HG03558 (cell line): ENCODE measurements around the gene NUDT5.

Experiments used
- ATAC-seq: cut with Tn5 transposase; IDR thresholded peaks from one replicate; pipeline ENCODE4 v1.9.1; 2021; ENCODE audit warnings: moderate number of reproducible peaks; ENCODE audit not compliant: unreplicated experiment; ENCODE audit errors: extremely low read depth

NUDT5 gene

DNA sequence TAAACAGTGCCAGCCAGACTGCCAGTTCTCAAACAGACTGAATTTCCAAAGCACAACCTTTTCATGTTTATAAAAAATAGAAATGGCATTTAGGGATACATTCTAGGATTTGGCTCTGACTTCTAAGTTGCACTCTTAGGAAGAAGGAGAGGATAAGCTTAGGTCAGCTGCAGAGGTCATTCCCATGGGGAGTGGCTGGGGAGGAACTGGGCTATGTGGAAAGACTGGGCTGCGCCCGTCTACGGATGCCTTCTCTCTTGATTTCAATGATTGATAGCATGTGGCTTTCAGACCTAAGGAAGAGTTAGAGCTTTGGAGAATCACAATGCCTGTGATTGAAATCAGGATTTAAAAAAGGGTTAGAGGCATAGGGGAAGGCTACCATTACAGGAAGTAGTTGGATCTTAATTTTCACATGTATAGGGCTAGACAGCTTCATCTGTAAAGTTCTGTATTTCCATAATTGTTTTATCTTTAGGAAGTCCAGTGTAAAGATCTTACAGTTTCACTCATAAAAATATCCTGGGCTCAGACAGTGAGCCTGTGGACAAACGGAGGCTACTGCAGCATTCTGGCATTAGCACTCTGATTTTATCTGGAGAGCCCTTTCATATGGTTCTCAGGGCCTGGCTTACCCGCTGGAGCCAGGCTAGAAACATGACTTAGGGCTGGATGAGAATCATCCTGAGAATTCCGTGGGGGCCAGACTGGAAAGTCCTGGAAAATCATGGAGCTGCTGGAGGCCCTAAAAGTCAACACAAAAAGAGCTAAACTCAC lies 29.5 kb downstream of the NUDT5 start:
- ATAC-seq = no peak

DNA sequence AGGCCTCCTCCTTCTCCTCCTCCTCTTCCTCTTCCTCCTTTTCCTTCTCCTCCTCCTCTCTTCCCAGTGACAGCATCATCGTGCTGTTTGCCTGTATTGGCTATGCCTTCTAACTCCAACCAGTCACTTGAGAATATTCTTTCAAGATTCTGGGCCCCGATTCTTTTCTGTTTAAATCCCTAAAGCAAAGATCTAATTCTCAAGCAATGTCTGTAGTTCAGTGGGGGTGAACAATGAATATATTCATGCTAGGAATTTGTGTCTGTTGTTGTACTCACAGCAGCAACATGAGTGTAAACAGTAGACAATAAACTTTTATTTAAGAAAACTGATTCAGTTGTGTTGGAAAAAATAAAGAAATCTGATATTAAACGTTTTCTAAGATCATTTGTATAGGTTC lies 30.7 kb downstream of the NUDT5 start:
- ATAC-seq = no peak

GRCh38 chr10:12164085-12164484 lies 31.6 kb downstream of the NUDT5 start:
- ATAC-seq = no peak

DNA sequence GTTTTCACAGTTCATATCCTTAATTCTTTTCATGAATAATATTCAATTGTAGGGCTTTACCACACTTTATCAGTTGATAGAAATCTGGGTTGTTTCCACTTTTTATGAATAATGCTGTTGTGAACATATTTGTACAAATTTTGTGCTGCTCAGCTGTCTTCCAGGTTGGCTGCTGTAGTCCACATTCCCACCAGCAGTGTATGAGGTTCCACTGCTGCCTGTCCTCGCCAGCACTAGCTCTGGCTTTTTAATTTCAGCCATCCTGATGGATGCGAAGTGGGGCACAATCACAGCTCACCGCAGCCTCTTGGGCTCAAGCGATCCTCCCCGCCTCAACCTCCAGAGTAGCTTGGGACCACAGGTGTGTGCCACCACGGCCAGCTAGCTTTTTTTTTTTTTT lies 32.8 kb downstream of the NUDT5 start:
- ATAC-seq = no peak

GRCh38 chr10:12160664-12161063 lies 35.0 kb downstream of the NUDT5 start:
- ATAC-seq = no peak

GRCh38 chr10:12158111-12158510 lies 37.6 kb downstream of the NUDT5 start:
- no peak for ATAC-seq

DNA sequence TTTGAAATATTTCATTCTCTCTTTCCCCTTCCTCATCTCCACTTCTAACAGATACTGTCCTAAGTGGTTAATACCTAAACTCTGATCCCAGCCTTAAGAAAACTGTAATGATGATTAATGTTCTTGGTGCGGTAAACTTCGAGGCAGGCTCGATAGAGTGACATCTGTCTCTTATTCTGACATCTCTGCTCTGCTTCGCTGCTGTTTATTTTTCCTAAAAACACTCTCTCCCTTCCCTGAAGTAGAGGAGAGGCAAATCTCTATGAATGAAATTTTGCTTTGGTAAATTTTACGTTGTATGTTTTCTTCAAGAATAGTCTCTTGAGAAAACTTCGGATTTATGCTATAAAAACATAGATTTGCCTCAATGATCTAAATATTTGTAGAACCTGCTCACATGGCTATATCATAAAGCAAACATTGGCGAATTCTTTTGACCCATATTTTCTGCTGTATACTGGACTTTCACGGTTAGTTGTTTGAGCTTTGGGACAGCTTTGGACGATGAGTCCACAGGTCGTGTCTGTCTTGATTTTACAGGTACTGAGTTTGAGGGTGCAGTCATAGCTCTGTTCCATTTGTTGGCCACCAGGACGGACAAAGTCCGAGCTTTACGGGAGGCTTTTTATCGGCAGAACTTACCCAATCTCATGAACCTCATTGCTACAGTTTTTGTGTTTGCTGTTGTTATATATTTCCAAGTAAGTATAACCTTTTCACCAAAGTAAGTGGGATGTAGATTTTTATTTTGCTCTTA lies 39.1 kb downstream of the NUDT5 start:
- ATAC-seq = no peak

DNA sequence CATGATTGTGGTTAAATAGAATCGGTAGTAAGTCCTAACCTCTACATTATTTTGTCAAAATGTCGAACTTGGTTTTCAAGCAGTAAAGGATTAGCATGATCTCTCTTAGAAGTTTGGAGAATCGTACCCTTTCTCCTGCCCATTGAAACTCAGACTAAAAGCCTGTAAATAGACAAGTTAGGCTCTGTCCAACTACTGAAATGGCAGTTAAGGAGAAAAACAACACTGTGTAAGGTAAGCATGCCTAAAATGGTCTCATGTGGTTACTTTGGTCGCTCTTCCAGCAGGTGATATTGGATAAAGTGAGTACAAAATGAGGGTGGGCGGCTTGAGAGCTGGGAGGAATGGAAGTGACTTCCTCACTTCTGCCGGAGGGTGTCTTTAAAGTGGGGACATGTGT lies 41.2 kb downstream of the NUDT5 start:
- ATAC-seq = no peak

GRCh38 chr10:12150163-12150562 lies 45.5 kb downstream of the NUDT5 start:
- ATAC-seq = no peak

DNA sequence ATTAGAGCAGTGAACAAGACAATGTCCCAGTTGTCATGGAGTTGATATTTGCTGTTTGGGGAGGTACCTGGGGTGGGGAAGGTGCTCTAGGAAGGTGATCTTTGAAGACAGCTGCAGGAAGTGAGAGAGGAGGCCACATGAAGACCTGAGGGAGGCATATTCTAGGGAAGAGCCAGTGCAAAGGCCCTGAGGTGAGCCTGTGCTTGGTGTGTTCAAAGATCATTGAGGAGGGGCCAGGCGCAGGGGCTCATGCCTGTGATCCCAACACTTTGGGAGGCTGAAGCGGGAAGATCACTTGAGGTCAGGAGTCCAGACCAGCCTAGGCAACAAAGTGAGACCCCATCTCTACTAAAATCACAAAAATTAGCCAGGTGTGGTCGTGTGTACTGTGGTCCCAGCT lies 51.2 kb downstream of the NUDT5 start:
- no peak for ATAC-seq

DNA sequence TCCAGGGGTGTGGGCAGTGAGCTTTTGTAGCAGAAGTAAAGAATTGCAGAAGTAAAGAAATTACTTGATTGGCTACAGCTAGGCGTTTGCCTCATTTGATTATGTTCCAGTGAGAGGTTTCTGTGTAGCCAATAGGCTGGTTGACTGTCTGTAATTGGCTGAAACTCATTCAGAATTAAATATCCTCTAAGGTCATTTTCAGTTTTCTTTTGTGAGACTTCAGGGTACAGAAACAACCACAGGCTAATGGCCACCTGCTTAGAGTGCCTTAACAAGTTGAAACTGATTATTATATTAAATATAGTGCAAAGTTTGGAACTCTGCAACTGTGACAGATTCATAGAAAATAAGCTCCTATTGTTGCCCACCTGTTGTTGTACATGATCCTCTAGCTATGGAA lies 55.7 kb downstream of the NUDT5 start:
- no peak for ATAC-seq

DNA sequence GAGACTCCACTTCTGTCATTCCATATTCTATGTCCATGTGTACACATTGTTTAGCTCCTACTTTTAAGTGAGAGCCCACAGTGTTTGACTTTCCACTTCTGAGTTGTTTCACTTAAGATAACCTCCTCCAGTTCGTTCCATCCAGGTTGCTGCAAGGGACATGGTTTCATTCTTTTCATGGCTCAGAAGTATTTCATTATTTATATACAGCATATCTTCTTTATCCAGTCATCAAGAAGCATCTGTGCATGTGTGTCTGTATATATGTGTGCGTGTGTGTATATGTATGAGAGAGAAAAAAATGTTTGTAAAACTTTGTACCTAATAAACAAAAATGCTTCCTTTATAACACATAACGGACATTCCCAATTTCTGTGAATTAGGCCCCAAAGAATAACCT lies 60.1 kb downstream of the NUDT5 start:
- no peak for ATAC-seq

- ATAC-seq = no peak
Observed at GRCh38 chr10:12130237-12130872, 65.3 kb downstream of the NUDT5 start.

DNA sequence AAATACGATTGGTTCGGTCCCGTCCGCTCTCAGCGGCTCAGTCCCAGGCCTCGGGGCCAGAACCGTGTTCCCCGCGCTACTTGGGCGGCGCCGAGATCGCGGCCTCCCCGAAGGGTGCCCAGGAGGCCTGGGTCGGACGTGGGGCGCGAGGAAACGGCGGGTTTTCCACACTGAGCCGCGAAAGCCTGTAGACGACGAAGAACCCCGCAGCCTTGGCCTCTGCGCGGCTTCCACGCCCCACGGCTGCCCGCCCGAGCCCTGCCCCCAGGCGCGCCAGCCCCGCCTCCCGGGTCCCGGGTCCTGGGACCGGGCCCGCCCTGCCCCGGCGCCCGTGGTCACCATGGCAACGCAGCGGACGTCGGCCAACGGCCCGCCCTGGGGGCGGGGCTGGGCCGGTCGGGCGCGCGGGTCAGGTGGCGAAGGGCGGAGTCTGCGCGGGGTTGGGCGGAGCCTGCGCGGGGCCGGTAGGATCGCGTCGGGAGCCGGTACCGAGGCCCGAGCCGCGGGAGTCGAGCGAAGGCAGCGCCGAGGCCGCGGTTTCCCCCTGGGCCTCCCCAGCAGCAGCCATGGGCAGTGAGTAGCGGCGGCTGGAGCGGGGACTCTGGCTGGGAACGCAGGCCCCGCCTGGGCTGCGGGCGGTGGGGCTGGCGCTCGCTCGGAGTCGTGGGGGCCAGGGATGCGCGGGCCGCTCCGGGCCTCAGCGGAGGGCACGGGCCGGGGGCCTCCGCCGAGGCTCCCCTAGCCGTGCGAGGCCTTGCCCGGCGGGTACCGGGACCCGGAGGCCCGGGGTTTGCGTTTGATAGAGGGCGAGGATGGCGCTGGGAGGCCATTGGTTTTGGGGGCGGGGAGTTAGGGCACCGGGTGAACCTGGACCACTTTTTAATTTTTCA lies 66.2 kb downstream of the NUDT5 start, which contains the start of gene SEC61A2:
TSS of gene SEC61A2 (plus strand) at position 456 of the 890 bp plus-strand sequence. CDS start at position 567, 111 bp downstream.
- ATAC-seq = peak; percentile 73

DNA sequence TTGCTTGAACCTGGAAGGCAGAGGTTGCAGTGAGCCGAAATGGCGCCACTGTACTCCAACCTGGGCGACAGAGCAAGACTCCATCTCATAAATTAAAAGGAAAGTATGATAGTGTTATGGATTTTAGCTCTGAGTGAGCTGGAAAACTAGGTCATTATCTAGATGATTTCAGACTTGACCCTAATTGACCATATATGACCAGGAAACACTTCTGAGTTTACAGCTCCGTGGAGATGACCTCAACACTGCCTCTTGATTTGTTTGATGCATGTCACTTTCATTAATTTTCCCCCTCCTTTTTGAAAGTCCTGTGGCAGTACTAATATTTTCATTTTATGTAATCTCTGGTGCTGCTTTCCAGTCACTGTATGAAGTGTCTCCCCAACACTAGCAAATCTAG lies 74.0 kb downstream of the NUDT5 start:
- ATAC-seq = no peak
